GM21367 (cell line): Measurements from ENCODE around the gene HBG2.

Source experiments
- ATAC-seq: cut with Tn5 transposase; IDR thresholded peaks from one replicate; pipeline ENCODE4 v1.9.1; 2021; ENCODE audit not compliant: unreplicated experiment

HBG2 gene

DNA sequence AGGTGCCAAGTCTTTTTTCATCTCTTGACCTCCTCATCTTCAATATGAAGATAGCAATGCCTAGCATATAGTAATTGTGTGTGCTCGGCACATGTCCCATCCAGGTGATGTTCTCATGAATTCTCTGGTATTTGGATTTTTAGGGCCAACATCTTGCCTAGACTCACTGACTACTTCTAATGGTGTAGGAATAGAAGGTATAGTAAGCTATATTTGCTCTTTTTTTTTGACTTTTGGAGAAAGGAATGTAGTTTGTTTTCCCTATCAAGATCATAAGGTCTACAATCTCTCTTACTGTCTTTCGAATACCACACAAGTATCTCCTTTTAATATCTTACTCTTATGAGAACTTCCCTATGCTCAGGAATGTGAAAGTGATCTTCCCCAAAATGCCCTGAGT is 23.5 kb downstream of the HBG2 start:
- no peak for ATAC-seq

DNA sequence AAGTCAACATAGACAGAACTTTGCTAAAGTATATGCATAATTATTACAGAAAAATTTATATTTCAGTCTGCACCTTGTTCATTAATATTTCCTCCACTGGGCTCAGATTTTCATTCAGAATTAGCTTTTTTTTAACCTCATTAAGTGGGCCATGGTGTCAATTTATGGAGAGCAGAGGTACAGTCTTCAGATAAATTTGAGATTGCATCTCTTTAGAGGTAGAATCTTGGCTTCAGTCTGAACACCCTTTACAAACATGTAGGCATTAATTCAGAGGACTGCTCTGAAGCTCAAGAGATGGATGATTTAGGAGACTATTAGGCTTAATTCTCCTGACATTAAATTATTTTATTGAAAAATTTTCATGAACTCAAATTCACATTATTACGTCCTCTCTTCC is 24.3 kb downstream of the HBG2 start:
- ATAC-seq: no peak

DNA sequence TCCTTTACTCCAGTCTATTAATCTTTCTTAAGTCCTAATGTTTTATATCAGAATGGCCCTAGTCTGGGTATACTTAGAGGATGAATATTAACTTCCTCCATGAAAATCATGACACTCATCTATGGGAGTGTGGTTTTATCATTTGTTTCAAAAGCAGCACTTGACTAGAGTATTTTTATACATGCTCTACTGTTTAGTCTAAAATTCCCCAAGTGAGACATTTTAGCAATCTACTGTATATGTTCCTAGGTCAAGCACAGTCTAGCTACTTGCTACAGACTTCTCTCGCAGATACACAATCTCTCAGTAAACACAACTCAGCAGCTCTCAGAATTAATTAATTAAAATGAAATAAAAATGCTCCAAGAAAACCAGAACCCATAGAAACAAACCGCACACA is 24.8 kb downstream of the HBG2 start:
- no peak for ATAC-seq

DNA sequence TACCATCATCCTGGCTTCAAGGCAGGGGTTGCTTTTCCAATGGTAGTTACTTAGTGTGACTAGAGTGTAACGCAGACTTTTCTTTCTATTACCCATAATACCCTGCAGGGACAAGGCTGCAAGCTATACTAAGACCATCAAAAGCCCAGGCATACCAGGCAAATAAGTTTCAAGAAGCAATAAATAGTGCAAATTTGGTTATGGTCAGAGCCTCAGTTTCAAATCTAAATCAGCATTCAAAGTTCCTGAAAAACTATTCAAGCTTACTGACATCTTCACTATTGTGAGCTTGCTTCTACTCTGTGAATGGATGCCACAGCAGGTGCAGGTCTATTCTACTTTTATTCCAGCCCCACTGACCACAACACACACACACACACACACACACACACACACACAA is 25.2 kb downstream of the HBG2 start:
- ATAC-seq: no peak

DNA sequence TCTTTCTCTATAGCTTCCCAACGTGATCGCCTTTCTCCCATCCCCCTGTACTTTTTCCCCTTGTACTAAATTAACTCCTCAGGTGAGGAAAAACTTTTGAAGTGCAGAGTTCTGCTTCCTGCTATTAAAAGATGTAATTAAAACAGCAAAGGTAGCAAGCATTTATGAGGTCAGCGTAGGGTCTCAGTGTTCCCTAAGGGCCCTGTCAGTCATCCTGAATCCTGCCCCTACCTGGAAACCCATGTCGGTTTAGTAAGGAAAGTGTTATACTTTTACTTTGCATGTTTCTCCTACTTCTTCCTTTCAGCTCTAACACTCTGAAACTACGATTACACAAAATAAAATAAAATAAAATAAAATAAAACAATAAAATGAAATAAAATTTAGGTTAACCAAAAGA is 26.5 kb downstream of the HBG2 start:
- no peak for ATAC-seq

DNA sequence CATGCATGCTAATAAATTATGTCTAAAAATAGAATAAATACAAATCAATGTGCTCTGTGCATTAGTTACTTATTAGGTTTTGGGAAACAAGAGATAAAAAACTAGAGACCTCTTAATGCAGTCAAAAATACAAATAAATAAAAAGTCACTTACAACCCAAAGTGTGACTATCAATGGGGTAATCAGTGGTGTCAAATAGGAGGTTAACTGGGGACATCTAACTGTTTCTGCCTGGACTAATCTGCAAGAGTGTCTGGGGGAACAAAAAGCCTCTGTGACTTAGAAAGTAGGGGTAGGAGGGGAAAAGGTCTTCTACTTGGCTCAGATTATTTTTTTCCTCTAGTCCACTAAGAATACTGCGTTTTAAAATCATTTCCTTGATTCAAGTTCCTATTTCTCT is 26.9 kb downstream of the HBG2 start:
- no peak for ATAC-seq

DNA sequence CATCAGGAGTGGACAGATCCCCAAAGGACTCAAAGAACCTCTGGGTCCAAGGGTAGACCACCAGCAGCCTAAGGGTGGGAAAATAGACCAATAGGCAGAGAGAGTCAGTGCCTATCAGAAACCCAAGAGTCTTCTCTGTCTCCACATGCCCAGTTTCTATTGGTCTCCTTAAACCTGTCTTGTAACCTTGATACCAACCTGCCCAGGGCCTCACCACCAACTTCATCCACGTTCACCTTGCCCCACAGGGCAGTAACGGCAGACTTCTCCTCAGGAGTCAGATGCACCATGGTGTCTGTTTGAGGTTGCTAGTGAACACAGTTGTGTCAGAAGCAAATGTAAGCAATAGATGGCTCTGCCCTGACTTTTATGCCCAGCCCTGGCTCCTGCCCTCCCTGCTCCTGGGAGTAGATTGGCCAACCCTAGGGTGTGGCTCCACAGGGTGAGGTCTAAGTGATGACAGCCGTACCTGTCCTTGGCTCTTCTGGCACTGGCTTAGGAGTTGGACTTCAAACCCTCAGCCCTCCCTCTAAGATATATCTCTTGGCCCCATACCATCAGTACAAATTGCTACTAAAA is 27.8 kb downstream of the HBG2 start, which contains the start of gene HBB:
TSS of gene HBB (minus strand) at position 340 of the 579 bp plus-strand sequence. CDS start at position 290, 50 bp downstream.
- ATAC-seq: no peak

DNA sequence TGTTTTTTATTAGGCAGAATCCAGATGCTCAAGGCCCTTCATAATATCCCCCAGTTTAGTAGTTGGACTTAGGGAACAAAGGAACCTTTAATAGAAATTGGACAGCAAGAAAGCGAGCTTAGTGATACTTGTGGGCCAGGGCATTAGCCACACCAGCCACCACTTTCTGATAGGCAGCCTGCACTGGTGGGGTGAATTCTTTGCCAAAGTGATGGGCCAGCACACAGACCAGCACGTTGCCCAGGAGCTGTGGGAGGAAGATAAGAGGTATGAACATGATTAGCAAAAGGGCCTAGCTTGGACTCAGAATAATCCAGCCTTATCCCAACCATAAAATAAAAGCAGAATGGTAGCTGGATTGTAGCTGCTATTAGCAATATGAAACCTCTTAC is 29.1 kb downstream of the HBG2 start:
- no peak for ATAC-seq

DNA sequence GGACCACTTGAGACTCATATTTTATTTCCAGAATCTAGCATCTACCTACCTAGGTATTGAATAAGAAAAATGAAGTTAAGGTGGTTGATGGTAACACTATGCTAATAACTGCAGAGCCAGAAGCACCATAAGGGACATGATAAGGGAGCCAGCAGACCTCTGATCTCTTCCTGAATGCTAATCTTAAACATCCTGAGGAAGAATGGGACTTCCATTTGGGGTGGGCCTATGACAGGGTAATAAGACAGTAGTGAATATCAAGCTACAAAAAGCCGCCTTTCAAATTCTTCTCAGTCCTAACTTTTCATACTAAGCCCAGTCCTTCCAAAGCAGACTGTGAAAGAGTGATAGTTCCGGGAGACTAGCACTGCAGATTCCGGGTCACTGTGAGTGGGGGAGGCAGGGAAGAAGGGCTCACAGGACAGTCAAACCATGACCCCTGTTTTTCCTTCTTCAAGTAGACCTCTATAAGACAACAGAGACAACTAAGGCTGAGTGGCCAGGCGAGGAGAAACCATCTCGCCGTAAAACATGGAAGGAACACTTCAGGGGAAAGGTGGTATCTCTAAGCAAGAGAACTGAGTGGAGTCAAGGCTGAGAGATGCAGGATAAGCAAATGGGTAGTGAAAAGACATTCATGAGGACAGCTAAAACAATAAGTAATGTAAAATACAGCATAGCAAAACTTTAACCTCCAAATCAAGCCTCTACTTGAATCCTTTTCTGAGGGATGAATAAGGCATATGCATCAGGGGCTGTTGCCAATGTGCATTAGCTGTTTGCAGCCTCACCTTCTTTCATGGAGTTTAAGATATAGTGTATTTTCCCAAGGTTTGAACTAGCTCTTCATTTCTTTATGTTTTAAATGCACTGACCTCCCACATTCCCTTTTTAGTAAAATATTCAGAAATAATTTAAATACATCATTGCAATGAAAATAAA is 29.8 kb downstream of the HBG2 start:
- no peak for ATAC-seq

DNA sequence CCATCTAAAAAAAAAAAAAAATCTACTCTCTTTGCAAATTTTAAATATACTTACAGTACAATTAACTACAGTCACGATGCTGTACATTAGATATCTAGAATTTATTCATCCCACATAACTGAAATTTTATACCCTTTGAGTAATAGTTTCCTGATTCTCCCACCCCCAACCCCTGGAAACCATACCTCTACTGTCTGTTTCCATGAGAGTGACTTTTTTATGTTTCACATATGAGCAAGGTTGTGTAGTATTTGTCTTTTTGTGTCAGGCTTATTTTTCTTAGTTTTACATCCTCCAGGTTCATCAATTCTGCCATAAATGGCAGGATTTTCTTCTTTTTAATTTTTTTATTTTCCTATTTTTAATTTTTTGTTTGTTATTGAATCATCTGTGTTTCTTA is 30.9 kb downstream of the HBG2 start:
- no peak for ATAC-seq

DNA sequence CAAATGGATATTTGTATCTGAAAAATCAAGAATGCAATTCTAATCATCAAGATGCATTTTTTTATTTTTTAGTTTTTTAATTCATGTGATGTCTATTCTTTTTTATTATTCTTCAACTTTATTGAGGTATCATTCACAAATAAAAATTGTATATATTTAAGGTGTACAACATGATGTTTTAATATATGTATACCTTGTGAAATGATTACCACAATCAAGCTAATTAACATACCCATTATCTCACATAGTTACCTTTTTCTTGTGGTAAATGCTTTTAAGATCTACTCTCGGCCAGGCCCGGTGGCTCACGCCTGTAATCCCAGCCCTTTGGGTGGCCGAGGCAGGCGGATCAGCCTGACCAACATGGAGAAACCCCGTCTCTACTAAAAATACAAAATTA is 31.4 kb downstream of the HBG2 start:
- no peak for ATAC-seq

DNA sequence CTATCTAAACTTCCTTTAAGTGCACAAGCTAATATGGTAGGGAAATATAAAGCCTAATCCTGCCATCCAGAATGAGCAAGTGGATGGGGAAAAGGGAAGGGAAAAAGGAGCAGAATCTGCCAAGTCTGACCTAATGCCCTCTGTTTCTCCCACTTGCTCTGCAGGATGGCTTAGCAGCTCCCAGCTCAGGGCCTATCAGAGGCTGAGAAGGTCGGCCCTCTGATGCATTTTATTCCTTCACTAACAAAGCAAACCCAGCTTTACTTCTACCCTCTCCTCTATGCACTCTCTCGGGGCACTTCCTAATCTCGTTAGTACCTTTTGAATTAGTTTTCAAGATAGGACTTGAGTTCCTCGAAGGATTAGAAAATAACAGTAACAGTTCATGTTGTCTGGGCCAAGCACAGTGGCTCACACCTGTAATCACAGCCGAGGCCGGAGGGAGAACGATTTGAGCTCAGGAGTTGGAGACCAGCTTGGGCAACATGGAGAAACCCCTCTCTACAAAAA is 44.1 kb downstream of the HBG2 start:
- ATAC-seq: no peak

DNA sequence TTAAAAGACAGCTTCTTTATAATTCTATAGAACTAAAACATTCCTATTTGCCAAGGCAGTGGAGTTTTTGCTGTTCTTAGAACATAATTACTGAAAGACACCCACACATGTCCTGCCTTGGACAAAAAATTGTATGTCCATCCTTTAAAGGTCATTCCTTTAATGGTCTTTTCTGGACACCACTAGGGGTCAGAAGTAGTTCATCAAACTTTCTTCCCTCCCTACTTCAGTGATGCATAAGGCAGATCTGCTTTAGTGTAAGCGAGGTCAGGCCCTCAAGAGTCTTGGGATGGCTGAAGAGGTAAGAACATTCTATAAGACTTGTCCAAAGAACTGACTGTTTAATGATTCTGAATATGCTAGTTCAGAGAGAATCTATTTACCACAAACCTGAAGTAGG is 49.8 kb downstream of the HBG2 start:
- ATAC-seq: peak; percentile 68

DNA sequence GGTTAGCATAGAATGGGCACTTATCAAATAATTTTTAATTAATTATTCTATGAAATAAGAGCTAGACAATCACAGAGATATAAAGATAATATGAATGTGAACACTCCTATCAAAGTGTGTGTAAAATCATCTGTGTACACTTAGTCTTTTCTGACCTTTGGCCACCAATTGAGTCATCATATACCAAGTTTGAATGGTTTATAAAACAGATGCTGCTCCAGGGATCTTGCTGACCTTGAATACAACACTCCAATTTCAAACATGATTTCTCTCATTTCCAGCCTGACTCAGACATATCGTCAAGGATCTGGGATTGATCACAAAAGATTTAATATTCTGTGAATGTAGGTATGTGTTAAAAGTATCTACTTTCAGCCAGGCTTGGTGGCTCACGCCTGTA is 51.2 kb downstream of the HBG2 start:
- no peak for ATAC-seq
